Fibroblast of lung (primary cell): ENCODE measurements around the gene PHF24. TPM values are rescaled to one million over a fixed set of nuclear protein-coding genes. Genes with fewer than 3 reads are reported as not detected.

Experiments used
- DNase-seq, 2 donors: peaks; one replicate each; pipeline versions ENCODE4 v3.0.0 to v3.0.0-alpha.2; 2010; ENCODE audit warnings: low read depth in 2 of 2
- H2AFZ ChIP-seq: 2 replicates; pipeline ENCODE4 v1.5.1; 2012; ENCODE audit warnings: low read length, control low read depth, inconsistent platforms
- H3K27ac ChIP-seq: 2 replicates; pipeline ENCODE4 v1.5.1; 2011; ENCODE audit warnings: low read length, control low read depth; ENCODE audit not compliant: insufficient read depth
- H3K27me3 ChIP-seq: 2 replicates; pipeline ENCODE4 v1.5.1; 2011; ENCODE audit warnings: mild to moderate bottlenecking, low read length; ENCODE audit not compliant: control insufficient read depth, insufficient read depth
- H3K36me3 ChIP-seq: 2 replicates; pipeline ENCODE4 v1.5.1; 2011; ENCODE audit warnings: low read length; ENCODE audit not compliant: control insufficient read depth, insufficient read depth
- H3K4me1 ChIP-seq: 2 replicates; pipeline ENCODE4 v1.5.1; 2011; ENCODE audit warnings: low read length; ENCODE audit not compliant: control insufficient read depth, insufficient read depth; ENCODE audit errors: extremely low read depth
- H3K4me2 ChIP-seq: 2 replicates; pipeline ENCODE4 v1.5.1; 2011; ENCODE audit warnings: low read length, control low read depth; ENCODE audit not compliant: insufficient read depth; ENCODE audit errors: extremely low read depth
- H3K4me3 ChIP-seq, 4 experiments: fragments of 200-600 bp in 1 of 4; sonication (generic) in 1 of 4; replicated peaks in 1 of 4; 2 replicates each; pipeline ENCODE4 v1.5.1; 2011 to 2016; ENCODE audit warnings: low read length in 4 of 4, low read depth in 3 of 4, mild to moderate bottlenecking in 3 of 4, control low read depth in 2 of 4, inconsistent platforms in 1 of 4, mixed read lengths in 1 of 4; ENCODE audit not compliant: insufficient read depth in 1 of 4; ENCODE audit errors: control extremely low read depth in 1 of 4
- H3K79me2 ChIP-seq: 2 replicates; pipeline ENCODE4 v1.5.1; 2012; ENCODE audit warnings: mild to moderate bottlenecking, low read length, inconsistent platforms; ENCODE audit not compliant: control insufficient read depth, insufficient read depth
- H3K9ac ChIP-seq: 2 replicates; pipeline ENCODE4 v1.5.1; 2011; ENCODE audit warnings: mild to moderate bottlenecking, low read length, control low read depth; ENCODE audit not compliant: insufficient read depth
- H3K9me3 ChIP-seq: 2 replicates; pipeline ENCODE4 v1.5.1; 2012; ENCODE audit warnings: low read depth, low read length; ENCODE audit not compliant: control insufficient read depth, insufficient read depth
- H4K20me1 ChIP-seq: 2 replicates; pipeline ENCODE4 v1.5.1; 2011; ENCODE audit warnings: low read length; ENCODE audit not compliant: control insufficient read depth, insufficient read depth; ENCODE audit errors: extremely low read depth
- CTCF ChIP-seq, 2 donors: IDR thresholded peaks in 1 of 2; conservative IDR thresholded peaks in 1 of 2; 1 replicate in 1 of 2; 2 replicates in 1 of 2; pipeline ENCODE4 v1.5.1; 2011 to 2012; ENCODE audit warnings: low read length in 2 of 2, control low read depth in 1 of 2, inconsistent platforms in 1 of 2, low read depth in 1 of 2, mild to moderate bottlenecking in 1 of 2
- EZH2 ChIP-seq: IDR thresholded peaks from 2 replicates; pipeline ENCODE4 v1.5.1; 2012; ENCODE audit warnings: low read length, control low read depth, mild to moderate bottlenecking; ENCODE audit errors: missing control alignments
- polyA plus RNA-seq, 2 donors: library from polyadenylated mRNA; depleted of rRNA in 1 of 2; stranded (reverse) in 1 of 2; unstranded in 1 of 2; fragments of >200 nt; gene quantifications; 2 replicates each; pipeline ENCODE4 v1.2.1, GENCODE V29; 2011 to 2012; ENCODE audit warnings: missing spikeins in 1 of 2
- total RNA-seq: library from RNA; depleted of rRNA; stranded (reverse); fragments of >200 nt; gene quantifications from 2 replicates; pipeline ENCODE4 v1.2.1, GENCODE V29; 2014

Gene PHF24
- total and polyA plus RNA-seq, 2 donors (not counting 1 experiment from before 2014, with no cell fraction given), result 0.17 TPM; not detected in 1

- Histone ChIP-seq H3K9ac (no peak overlapping the region), H3K9me3 (no peaks in the 10 kb centered on the region), H3K27me3 (no peaks in the 10 kb centered on the region), H3K36me3 (no peaks in the 10 kb centered on the region), H3K27ac (no peak overlapping the region), H2AFZ (no peak overlapping the region), H3K79me2 (no peaks in the 10 kb centered on the region), H3K4me2 (no peak overlapping the region), H3K4me1 (peaks cover 2% of the 10 kb centered on the region), H3K4me3 (no peak overlapping the region), H4K20me1 (no peaks in the 10 kb centered on the region)
- no peak for DNase-seq
- TF ChIP-seq EZH2 (no peak), CTCF (conservative IDR thresholded peaks at IDR 0.05 in 1 of 2, IDR thresholded peaks at IDR 0.05 in 1 of 2; ENCODE audit: low read depth in 1 of 2, low read length in 2 of 2) (no peak)
Observed at GRCh38 chr9:35028341-35028740, 70.3 kb downstream of the PHF24 start.

DNA sequence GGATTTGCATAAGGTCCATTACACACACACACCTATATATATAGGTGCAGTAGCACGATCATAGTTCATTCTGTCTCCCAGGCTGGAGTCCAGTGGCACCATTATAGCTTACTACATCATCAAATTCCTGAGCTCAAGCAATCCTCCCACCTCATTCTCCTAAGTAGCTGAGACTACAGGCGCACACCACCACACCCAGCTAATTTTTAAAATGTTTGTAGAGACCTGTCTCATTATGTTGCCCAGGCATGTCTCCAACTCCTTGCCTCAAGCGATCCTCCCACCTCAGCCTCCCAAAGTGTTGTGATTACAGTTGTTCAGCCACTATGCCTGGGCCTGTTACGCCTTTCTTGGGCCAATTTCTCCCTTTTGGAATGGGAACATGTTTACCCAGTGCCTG is 71.2 kb downstream of the PHF24 start:
- no peak overlapping the region for H3K4me2 ChIP-seq
- DNase-seq, result no peak
- H3K4me3 ChIP-seq, result no peak overlapping the region
- no peaks in the 10 kb centered on the region for H4K20me1 ChIP-seq
- no peaks in the 10 kb centered on the region for H3K79me2 ChIP-seq
- H3K4me1 ChIP-seq, result peaks cover 2% of the 10 kb centered on the region
- H3K36me3 ChIP-seq, result no peaks in the 10 kb centered on the region
- H3K27me3 ChIP-seq, result no peaks in the 10 kb centered on the region
- no peak overlapping the region for H3K9ac ChIP-seq
- no peak overlapping the region for H2AFZ ChIP-seq
- no peaks in the 10 kb centered on the region for H3K9me3 ChIP-seq
- TF ChIP-seq CTCF (conservative IDR thresholded peaks at IDR 0.05 in 1 of 2, IDR thresholded peaks at IDR 0.05 in 1 of 2; ENCODE audit: low read depth in 1 of 2, low read length in 2 of 2) (no peak), EZH2 (no peak)
- no peak overlapping the region for H3K27ac ChIP-seq

- H3K4me3 ChIP-seq, result no peak overlapping the region
- H2AFZ ChIP-seq, result no peak overlapping the region
- H3K9ac ChIP-seq, result no peak overlapping the region
- H3K79me2 ChIP-seq, result no peaks in the 10 kb centered on the region
- no peaks in the 10 kb centered on the region for H4K20me1 ChIP-seq
- H3K27me3 ChIP-seq, result no peaks in the 10 kb centered on the region
- no peak overlapping the region for H3K4me2 ChIP-seq
- no peaks in the 10 kb centered on the region for H3K9me3 ChIP-seq
- peak in 1 of 2 donors; percentile 41 for DNase-seq
- TF ChIP-seq CTCF (conservative IDR thresholded peaks at IDR 0.05 in 1 of 2, IDR thresholded peaks at IDR 0.05 in 1 of 2; ENCODE audit: low read depth in 1 of 2, low read length in 2 of 2), result no peak
- TF ChIP-seq EZH2, result no peak
- H3K36me3 ChIP-seq, result no peaks in the 10 kb centered on the region
- peaks cover 2% of the 10 kb centered on the region for H3K4me1 ChIP-seq
- H3K27ac ChIP-seq, result no peak overlapping the region
Observed at GRCh38 chr9:35029852-35030251, 71.8 kb downstream of the PHF24 start.

Other genes starting within 250 kb of the PHF24 start
- gene CCL21, start 248.1 kb upstream of the PHF24 start, total RNA-seq, result not detected in 2 replicates
- not detected in 2 replicates for gene CCL21, start 248.1 kb upstream of the PHF24 start, polyA plus RNA-seq
- gene DNAJB5, start 31.5 kb downstream of the PHF24 start, total RNA-seq, result 7.4 and 9.9 TPM in 2 replicates
- 7.8 and 8.1 TPM in 2 replicates for gene DNAJB5, start 31.5 kb downstream of the PHF24 start, polyA plus RNA-seq
- gene VCP, start 114.3 kb downstream of the PHF24 start, total RNA-seq, result 220 and 340 TPM in 2 replicates
- 298 and 306 TPM in 2 replicates for gene VCP, start 114.3 kb downstream of the PHF24 start, polyA plus RNA-seq
- gene FANCG, start 121.7 kb downstream of the PHF24 start, total RNA-seq, result 9.2 and 12.2 TPM in 2 replicates
- gene FANCG, start 121.7 kb downstream of the PHF24 start, polyA plus RNA-seq, result 6.6 and 19.4 TPM in 2 replicates
- gene PIGO, start 138.3 kb downstream of the PHF24 start, total RNA-seq, result 7.4 and 14.0 TPM in 2 replicates
- gene PIGO, start 138.3 kb downstream of the PHF24 start, polyA plus RNA-seq, result 14.8 and 18.6 TPM in 2 replicates
- gene STOML2, start 144.8 kb downstream of the PHF24 start, total RNA-seq, result 170 and 178 TPM in 2 replicates
- 94.0 and 144 TPM in 2 replicates for gene STOML2, start 144.8 kb downstream of the PHF24 start, polyA plus RNA-seq
- gene ATOSB, start 157.6 kb downstream of the PHF24 start, total RNA-seq, result 8.7 and 18.2 TPM in 2 replicates
- gene ATOSB, start 157.6 kb downstream of the PHF24 start, polyA plus RNA-seq, result 24.5 and 25.4 TPM in 2 replicates
- gene UNC13B, start 203.7 kb downstream of the PHF24 start, total RNA-seq, result 20.8 and 38.3 TPM in 2 replicates
- 9.7 and 21.6 TPM in 2 replicates for gene UNC13B, start 203.7 kb downstream of the PHF24 start, polyA plus RNA-seq